ENCODE data around the gene PAPPA.
A peak's percentile ranks its signal among the peaks of the same experiment; 100 is the strongest.

Gene PAPPA

DNA sequence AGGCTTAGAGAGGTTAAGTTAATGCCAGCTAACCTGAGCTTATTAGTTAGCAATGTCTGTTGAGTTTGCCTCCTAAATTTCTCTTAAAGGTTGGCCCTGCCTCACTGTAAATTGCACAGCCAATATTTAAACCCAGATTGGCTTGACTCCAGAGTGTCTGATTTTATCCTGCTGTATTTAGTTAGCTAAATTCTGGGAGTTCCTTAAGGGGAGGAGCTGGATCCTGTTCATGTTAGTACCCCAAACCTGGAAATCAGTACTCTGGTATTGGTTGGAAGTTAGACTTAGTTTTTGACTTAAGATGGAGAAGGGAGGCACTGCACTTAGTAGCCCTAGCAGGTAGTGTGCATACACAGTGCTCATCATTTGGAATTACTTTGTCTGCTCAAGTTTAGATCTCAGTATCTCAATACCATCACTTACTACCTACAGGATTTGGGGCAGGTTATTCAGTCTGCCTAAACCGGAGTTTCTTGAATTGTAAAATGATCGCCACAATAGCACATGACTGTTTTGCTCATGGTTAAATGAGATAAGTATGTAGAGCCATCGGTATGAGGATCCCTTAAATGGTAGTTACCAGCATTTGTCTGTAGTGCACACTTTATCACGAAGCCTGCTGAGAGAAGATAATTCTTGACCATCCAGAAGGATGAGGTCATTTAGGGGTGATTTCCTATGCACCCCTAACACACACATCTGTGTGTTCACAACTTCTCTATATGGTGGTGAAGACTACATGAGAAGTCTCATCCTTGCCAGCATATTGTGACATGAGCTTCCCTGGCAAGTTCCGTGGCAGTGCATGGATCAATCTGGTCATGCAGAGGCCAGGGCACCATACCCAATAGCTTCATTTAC, 268.8 kb downstream of the PAPPA start:
- DNase-seq (ENCODE audit: low spot score) = no peak

DNA sequence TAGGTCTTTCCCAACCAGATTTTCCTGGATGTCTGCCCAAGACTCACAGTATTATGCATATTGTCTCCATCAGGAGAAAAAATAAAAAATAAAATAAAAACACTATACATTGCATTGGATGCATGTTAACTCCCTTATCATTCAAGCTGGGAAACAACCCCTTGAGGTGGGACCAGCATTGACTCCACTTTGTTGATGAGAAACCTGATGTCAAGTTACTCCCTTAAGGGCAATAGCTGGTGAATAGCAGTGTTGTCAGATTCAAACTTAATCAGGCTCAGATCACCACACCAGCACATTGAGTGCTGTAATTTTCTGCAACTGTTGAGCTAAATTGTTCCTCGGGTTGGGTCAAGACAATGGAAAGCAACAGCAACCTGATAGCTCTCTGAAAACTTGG, 269.6 kb downstream of the PAPPA start:
- no peak for DNase-seq (ENCODE audit: low spot score)

DNA sequence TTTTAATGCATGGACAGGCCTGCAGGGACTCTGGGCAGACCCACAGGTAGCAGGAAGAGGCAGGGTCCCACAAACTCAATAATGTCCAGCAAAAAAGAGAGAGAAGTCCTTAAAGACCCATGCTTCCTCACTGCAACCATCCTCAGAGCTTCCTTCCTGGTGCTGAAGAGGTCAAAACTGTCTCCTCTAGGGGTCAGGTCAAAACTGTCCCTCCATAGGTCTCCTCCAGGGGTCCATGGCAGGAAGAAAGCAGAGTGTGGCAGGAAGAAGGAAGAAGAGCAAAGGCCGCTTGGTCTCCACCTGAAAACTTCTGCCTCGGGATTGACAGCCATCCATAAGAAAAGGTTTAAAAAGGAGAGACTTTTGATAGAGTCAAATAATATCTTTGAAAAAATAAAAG, 271.7 kb downstream of the PAPPA start:
- DNase-seq (ENCODE audit: low spot score) = no peak

DNA sequence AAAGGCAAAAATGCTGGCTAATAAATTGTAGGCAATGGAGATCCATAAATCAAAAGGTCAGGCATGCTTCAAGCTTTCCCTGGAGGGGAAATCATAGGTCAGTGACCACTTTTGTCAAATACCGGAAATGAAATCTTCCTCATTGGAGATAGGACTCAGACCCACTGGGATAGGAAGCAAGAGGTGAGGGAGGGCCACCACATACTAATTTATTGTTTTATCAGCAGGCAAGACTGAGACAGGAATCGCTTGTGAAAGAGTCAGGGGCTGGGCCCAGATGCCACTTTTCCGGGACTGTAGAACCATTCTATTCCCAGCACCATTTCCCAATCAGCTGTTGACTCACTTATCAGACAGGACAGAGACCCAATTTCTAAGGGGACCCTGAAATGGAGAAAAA, 277.3 kb downstream of the PAPPA start:
- DNase-seq (ENCODE audit: low spot score) = no peak

DNA sequence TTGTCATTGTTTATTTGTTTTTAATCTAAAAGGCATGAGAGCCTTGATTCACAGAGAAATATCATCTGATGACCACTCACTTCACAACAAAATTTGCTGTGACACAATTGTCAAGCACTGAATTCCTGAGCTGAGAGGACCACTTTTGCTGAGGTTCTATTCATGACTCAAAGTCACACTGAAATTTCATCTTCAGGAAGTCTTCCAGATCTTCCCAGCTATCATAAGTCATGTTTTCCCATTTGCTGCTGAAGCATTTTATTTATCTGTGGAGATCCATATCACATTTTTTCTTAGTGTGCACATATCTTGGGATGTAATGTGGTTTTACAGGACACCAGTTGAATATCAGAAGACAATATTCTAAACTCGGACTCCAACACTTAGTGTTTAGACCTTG, 278.5 kb downstream of the PAPPA start:
- DNase-seq (ENCODE audit: low spot score) = peak; percentile 6

DNA sequence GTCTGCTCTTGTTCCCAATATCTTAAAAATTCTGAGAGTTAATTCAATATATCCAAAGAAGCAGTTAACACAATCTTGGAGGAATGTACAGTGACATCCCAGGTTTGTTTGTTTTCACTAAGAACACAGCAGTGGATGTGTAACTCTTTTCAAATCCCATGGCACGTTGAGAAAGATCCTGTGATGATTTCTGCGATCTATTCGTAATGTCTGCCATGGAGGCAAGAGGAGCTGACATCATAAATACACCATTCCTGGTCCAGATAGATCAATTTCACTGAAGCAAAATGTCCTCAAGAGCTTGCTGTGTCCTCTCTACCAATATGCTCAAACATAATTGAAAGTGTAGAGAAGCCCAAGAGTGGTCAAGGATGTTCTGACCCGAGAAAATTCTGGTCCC, 280.7 kb downstream of the PAPPA start:
- DNase-seq (ENCODE audit: low spot score) = no peak

DNA sequence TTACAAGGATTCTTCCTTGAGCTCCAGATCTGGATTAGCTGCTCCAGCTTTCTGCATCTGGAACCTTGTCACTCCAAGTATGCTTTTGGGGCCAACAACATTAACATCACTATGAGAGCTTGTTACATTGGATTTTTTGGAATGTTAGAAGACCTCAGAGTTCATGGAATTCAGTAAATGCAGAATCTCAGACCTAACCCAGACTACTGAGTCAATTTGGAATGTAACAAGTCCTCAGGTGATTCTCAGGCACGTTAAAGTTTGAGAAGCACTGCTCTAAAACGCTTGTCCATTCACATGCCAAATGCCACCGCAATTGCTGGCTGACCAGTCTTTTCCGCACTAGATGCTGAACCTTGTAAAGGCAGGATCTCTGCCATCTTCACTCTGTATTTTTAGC, 282.1 kb downstream of the PAPPA start:
- DNase-seq (ENCODE audit: low spot score) = no peak

DNA sequence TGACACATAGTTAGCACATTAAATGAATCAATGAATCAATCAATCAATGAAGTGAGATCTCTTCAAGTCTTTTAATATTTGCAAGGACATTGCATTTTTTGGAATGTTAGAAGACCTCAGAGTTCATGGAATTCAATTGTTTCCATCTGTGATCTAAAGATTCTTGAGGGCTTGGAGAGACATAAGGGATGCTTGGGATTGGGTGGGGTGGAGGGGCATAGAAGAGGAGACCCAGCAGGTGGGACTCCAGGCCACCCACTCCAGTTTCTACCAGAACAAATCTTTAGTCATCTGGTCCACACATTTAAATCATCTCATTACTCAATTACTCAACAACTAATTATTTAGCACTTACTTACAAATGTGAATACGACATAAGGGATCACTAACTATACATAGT, 282.5 kb downstream of the PAPPA start:
- DNase-seq (ENCODE audit: low spot score) = no peak

DNA sequence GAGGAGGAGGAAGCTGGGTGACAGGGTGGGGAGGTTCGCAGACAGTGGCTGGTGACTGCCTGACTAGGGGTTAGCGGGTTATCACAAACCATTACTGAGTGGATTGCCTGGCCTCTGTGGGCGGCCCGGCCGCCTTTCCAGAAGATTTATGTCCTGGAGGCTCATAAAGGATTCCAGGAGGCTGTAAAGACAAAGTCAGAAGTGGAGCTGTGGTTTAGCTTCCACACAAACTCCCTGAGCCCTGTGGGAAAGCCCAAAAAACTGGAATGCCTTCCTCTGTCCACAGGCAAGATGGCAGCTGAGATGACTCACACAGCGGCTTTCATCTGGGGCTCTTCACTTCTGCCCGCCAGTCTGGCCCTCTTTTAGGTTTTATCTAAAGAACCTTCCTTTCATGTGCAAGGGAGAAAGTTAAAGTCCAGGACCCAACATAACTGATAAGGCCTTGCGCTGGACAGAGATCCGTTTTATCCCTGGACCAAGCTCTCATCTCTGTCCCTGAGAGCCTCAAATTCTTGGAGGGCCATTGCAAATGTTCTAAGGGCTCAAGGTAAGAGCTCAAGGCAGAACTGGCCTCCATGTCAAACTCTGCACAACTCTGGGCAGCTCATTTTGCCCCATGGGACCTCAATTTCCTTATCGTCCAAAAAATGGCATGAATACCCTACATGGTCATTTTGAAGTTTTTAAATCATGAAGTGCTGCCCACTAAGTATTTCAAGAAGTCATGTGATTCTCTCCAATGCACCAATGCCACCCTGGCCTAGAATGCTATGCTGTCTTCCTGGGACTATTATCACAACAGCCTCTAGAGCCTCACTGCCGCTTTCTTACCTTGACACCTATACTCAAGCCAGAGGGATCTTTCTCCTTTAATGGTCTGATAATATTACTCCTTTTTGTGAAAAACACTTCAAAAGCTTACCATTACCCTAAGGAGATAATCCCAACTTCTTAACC, 284.1 kb downstream of the PAPPA start:
- DNase-seq (ENCODE audit: low spot score) = no peak

DNA sequence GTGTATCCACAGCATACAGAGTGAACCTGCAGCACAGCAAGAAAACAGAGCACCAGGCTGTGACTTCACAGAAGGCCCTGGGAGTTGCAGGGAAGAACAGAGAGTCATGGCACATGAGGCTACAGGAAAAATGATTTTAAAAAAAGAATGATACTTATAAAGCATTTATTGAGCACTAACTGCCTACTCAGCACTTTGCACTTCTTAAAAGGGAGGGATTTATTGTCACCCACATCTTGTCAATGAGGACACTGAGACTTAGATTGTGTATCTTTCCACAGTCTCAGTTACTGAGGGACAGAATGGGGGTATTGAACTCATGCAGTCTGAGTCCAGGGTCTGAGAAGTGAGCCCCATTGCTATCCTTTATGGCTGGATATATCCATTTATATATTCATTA, 288.9 kb downstream of the PAPPA start:
- DNase-seq (ENCODE audit: low spot score) = no peak

DNA sequence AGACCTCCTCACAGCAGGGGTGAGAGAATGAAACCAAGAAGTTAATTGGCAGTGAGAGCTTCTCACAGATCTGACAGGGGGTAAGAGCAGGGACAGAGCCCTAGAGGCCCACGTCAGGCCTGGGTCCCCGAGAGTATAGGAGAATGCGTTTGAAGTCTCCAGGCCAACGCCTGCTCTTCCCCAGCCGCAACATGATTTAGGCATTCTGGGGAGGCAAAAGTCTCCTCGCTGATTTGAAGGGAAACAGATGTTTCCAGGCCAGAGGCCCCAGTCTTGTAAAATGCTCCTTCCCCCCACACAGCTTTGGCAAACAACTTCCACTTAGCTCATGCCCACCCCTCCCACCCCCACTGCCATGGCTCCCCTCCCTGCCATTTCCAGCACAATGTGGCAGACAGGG, 294.3 kb downstream of the PAPPA start:
- DNase-seq (ENCODE audit: low spot score) = no peak

DNA sequence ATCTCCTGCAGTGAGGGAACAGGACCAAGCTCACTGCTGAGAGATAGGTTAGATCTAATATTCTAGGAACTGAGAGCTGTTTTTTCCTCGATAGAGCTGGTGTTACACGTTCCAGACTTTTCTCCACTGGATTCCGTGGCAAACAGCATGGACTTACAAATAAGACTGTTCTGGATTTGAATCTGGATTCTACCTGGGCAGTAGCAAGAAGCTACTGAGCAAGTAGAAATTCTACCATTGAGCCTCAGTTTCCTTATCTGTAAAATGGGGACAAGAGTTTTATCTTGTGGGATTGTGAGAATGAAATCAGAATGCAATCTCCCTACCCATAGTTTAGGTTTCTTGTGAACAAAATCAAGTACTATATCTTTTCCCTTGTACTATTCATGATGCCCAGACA, 294.8 kb downstream of the PAPPA start:
- DNase-seq (ENCODE audit: low spot score) = no peak

DNA sequence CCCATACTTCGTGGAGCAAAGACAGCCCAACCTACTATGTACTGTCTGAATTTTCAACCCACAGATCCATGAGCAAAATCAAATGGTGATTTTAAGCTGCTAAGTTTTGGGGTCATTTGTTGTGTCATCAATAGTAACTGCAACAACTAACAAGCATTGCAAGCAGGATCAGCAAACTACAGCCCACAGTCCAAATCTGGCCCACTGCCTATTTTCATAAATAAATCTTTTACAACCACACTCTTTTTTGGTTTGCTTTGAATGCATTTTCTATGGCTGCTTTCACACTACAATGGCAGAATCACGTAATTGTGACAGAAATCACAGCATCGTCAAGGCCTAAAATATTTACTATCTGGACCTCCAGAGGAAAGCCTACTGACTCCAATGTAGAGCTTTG, 296.4 kb downstream of the PAPPA start:
- DNase-seq (ENCODE audit: low spot score) = no peak

DNA sequence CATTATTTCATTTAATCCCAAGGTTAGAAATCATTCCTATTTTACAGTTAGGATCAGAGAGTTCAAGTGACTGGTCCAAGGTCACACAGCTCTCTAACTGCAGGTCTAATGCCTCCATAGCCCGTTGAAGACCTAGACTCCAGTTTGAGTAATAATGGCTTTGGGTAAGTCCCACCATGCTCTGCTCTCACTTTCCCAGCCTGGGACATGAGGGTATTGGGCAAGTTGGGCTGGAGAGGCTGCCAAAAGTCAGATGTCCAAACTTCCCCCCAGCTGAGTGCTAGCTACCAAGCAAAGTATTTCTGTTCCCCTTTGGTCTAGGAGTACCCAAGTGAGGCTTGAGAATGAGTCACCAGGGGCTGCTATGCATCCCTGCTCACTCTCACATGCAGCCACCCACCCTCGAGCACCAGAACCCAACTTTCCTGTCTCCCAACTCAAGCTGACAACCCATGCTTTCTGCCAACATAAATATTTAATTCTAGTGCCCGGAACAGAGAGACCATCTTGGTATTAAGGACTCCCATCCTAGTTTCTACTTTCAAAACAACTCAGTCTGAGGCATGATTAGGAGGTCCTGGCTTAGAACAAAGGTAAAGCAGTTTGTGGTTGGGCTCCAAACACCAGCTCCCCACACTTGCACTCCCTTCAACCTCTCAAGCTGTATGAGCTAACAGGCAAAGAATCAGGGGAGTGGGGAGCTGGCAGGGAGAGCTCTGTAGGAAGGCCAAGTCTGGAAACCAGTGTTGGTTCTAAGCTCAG, 297.0 kb downstream of the PAPPA start:
- DNase-seq (ENCODE audit: low spot score) = no peak

DNA sequence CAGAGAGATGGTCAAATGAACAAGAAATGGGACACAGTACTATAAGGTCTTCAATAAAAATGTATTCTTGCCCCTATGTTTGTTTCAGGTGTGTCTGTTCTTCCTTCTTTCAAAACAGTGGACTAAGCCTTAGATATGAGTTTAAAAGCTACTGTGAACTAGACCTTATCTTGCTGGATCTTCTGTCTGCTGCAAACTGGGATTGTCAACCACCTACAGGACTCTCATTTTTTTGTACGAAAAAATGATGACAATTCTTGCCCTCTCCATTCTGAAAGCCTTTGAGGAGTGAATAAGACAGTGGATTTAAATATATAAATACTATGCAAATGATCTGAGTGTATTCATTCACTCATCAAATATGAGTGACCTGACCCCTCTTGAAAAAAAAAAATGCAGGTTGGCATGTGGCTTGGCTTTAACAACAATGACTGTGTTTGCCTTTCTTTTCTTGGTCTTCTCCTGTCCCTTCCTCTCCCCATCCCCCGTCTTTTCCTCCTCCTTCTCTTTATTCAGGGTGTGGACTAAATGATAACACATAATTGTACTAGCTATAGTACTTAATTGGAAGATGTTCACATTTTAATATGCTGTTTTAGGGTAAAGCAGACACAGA, 298.0 kb downstream of the PAPPA start:
- no peak for DNase-seq (ENCODE audit: low spot score)
